SIG-M5 treated with dmso at 0.1 percent for 504 hours (cell line): Measurements from ENCODE around the gene POU2F1.
A peak's percentile ranks its signal among the peaks of the same experiment; 100 is the strongest.

Experiments
- DNase-seq: peaks from one replicate; lab custom pipeline; 2025; ENCODE audit not compliant: unreplicated experiment; lab: John Stamatoyannopoulos, UW

Gene POU2F1

DNA sequence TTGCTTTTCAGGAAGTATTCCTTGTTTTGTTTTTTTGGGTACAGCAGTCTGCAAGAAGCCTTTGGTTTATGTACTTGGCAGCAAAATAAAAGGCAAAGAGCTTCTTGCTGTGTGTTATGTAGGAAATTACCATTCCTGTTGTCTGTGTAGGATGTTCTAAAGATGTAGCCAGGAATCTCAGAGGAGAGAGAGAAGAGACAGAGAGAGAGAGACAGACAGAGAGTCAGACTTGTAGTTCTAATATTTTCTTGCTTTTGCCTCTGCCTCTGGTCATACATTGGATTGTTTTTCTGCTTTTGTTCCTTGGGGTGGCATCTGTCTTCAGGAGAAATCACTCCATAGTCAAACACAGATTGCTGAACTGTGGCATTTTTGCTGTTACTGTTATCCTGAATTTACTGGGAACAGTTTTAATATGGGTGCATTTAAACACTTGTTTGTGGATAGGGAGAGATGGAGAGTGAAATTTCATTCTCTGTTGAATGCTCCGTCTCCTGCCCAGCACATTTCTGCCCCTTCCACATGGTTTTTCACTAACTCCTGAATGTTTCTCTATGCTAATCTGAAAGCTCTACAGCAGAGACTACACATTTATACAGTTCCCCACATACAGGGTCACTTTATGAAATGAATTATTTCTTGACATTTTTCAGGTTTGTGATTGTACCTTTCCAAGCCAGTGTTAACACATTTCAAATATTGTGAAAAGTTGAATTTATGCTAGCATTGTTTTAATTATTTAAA lies 49.8 kb downstream of the POU2F1 start:
- DNase-seq, result no peak

DNA sequence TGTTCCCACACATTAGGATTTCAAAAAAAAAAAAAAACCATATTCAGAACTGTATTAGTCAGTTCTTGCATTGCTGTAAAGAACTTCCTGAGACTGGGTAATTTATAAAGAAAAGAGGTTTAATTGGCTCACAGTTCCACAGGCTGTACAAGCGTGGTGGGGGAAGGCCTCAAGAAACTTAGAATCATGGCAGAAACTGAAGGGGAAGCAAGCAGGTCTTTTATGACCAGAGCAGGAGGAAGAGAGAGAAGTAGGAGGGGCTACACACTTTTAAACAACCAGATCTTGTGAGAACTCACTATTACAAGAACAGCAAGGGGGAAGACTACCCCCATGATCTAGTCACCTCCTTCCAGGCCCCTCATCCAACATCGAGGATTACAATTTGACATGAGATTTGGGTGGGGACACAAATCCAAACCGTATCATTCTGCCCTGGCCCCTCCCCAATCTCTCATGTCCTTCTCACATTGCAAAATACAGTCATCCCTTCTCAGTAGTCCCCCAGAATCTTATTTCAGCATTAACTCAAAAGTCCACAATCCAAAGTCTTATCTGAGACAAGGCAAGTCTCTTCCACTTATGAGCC lies 51.8 kb downstream of the POU2F1 start:
- peak; percentile 25 for DNase-seq

DNA sequence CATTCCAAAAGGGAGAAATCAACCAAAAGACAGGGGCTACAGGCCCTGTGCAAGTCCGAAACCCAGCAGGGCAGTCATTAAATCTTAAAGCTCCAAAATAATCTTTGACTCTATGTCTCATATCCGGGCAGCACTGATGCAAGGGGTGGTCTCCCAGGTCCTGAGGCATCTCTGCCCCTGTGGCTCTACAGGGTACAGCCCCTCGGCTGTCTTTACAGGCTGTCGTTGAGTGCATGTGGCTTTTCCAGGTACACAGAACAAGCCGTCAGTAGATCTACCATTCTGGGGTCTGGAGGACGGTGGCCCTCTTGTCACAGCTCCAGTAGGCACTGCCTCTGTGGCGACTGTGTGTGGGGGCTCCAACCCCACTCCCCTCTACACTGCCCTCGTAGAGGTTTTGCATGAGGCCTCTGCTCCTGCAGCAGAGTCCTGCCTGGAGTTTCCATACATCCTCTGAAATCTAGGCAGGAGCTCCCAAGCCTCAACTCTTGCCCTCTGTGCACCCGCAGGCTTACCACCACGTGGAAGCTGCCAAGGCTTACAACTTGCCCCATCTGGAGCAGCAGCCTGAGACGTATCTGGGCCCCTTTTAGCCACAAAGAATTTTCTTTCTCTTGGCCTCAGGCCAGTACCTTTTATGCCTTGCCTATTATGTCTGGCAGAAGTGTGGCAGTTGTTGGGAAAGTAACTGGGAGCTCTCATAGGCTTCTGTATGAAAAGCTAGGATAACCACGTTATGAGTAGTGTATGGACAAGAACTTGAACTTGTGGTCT lies 52.5 kb downstream of the POU2F1 start:
- DNase-seq, result peak; percentile 25

DNA sequence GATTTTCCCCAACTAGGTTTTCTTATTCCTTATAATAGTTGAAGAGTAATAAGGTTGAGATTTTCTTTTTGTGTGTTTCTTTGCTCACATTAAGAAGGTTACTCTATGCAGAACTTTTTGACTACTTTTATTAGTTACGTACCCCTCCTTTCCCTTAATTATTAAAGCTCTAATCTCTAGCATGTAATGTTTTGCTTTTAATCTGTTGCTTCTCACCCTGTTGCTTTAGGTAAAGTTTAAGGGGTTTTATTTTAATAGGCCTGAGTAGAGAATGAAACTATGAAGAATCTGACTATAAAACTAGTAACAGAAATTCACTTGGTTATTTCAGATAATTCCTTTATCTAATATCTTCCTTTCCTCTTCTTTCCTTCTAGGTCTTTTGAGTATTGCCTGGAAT lies 53.4 kb downstream of the POU2F1 start:
- DNase-seq, result no peak

DNA sequence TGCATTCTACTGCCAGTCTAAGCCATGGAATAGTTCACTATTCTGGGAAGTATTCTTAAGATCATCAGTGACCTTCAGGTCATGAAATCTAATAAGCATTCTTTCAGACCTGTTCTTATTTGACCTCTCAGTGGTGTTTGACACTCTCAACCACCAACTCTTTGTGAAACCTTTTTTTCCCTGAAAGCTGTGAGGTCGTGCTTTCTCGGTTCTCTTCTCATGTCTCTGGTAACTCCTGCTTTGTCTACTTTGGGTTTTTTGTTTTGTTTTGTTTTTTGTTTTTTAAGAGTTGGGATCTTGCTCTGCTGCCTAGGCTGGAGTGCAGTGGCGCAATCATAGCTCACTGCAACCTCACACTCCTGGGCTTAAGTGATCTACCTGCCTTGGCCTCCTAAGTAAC lies 56.3 kb downstream of the POU2F1 start:
- DNase-seq, result no peak

DNA sequence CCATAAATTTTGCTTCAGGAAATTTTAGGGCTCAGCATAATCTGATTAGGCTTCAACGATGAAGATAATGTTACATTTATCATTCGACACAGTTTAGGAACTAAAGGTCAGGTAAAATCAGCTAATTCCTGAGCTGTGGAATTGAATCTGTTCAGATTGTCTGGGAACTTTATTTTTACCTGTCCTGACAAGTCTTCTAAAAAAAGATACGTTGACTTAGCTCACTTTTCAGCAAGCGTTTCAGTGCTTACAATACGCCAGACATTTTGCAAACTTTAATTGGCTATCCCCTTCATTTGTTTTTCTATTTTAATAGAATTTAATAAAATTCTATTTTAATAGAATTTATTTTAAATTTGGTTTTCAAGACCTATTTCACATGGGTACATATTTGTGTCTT lies 57.8 kb downstream of the POU2F1 start:
- no peak for DNase-seq

DNA sequence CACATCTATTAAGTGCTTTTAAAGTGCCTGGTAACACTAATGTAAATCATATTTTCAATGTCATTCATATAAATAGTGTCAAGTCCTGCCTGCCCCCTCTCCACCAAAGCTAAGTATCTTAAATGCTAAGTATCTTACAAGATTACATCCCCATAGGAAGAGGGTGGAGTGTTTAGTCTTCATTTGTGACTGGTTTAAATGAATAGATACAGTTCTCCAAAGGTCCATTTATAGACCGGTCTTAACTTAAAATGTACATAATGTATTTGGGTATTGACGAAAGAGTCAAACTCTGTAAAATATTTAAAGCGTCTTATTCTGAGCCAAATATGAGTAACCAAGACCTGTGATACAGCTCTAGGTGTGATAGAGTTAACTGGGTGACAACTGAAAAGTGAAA lies 60.2 kb downstream of the POU2F1 start:
- DNase-seq, result no peak

DNA sequence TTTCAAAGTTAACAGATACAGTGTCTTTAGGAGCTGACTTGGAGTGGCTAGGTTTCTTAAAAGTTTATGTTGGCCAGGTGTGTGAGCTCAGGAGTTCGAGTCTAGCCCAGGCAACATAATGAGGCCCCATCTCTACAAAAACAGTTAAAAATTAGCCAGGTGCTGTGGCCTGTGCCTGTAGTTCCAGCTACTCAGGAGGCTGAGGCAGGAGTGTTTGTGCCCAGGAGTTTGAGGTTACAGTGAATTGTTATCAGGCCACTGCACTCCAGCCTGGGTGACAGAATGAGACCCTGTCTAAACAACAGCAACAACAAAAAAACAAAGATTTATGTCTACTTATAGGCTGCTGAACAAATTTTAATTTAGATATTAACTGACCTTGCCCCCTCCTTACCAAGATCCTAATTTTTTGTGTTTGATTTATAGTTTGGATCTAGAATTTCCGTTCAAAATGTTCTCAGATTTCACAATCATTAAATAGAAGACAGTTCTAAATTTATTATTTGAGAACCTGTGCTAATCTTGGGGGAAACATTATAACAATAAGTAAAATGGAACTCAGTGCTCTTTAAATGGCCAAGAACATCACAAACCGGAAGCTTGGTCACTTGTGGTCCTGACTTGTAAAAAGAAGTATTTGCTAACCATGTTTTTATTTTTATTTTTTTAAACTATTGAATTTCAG lies 67.8 kb downstream of the POU2F1 start:
- DNase-seq, result no peak

DNA sequence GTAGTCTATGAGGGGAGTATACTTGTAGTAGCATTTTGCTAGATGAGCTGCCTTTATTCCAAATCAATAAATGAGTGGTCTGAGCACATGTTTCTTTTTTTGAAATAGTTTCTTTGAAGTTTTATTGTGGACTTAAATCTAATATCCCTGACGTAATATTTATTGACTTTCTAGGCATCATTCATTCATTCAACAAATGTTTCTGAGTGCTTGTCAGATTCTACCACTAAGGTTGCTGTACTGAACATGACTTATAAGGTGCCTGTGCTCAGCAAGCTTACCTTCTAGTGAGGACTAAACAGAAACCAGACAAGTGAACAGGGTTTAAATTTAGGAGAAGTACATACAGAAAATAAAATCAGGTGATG lies 68.4 kb downstream of the POU2F1 start:
- no peak for DNase-seq

DNA sequence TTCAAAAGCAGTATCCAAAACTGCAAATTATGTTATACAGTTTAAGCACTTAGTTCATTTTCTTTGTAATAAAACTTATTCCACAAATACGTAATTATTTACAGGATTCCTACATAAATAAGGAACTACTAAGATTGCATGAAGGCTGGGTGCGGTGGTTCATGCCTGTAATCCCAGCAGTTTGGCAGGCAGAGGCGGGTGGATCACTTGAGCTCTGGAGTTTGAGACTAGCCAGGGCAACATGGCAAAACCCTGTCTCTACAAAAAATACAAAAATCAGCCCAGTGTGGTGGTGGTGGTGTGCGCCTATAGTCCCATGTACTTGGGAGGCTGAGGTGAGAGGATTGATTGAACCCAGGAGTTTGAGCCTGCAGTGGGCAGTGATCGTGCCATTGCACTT lies 69.3 kb downstream of the POU2F1 start:
- DNase-seq, result no peak

DNA sequence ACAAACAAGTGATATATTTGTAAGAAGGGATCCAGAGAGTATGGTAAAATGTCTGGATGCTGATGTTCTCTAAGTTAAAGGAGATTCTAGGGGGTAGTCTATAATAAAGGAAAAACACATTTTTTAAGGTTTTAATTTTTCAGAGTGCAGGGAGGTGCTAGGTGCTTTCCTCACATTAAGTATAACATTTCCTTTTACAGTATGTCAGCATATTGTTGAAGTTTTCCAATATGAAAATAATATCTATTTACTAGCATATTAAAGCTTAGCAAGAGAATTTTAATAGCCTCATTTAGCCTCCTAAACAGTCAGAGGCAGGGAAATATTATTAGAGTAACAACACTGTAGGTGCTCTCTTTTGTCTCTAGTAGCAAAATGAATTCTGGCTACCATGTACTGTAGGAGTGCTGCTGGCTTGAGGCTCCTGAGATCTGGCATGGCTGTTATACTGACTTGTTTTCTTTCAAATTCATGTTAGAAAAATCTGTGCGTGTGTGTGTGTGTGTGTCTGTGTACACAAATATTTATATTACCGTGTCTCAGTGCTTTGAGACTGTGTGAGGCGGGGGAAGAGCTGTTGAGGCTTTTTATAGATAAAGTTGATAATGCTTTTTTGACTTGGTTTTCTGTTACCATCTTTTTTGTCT lies 71.0 kb downstream of the POU2F1 start:
- no peak for DNase-seq

DNA sequence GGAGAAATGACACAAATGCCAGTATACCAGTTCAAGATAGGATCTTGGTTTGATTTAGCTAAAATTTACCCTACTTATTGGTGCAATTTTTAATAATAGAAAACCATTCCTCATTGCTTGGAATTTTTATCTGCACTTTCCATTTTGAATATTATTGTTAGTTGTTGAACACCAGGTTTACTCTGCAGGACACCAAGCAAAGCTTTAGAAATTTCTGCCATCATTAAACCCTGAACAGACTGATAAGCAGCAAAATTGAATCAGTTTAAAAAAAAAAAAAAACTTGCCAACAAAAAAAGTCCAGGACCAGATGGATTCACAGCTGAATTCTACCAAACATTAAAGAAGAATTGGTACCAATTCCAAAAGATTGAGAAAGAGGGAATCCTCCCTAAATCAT lies 71.5 kb downstream of the POU2F1 start:
- DNase-seq, result no peak

DNA sequence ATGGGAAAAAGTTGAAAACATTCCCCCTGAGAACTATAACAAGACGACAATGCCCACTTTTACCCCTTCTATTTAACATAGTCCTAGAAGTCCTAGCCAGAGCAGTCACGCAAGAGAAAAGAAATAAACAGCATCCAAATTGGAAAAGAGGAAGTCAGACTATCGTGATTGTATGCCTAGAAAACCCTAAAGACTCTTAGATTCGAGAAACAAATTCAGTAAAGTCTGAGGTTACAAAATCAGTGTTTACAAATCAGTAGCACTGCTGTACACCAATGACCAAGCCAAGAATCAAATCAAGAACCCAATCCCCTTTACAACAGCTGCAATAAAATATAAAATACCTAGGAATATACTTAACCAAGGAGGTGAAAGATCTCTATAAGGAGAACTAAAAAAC lies 72.4 kb downstream of the POU2F1 start:
- peak; percentile 60 for DNase-seq

DNA sequence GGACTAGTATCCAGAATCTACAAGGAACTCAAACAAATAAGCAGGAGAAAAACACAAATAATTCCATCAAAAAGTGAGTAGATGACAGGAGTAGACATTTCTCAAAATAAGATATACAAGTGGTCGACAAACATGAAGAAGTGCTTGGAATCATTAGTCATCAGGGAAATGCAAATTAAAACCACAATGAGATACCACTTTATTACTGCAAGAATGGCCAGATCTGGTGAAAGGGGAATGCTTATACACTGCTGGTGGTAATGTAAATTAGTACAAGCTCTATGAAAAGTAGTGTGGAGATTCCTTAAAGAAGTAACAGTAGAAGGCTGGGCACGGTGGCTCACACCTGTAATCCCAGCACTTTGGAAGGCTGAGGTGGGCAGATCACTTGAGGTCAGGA lies 73.8 kb downstream of the POU2F1 start:
- peak; percentile 60 for DNase-seq

DNA sequence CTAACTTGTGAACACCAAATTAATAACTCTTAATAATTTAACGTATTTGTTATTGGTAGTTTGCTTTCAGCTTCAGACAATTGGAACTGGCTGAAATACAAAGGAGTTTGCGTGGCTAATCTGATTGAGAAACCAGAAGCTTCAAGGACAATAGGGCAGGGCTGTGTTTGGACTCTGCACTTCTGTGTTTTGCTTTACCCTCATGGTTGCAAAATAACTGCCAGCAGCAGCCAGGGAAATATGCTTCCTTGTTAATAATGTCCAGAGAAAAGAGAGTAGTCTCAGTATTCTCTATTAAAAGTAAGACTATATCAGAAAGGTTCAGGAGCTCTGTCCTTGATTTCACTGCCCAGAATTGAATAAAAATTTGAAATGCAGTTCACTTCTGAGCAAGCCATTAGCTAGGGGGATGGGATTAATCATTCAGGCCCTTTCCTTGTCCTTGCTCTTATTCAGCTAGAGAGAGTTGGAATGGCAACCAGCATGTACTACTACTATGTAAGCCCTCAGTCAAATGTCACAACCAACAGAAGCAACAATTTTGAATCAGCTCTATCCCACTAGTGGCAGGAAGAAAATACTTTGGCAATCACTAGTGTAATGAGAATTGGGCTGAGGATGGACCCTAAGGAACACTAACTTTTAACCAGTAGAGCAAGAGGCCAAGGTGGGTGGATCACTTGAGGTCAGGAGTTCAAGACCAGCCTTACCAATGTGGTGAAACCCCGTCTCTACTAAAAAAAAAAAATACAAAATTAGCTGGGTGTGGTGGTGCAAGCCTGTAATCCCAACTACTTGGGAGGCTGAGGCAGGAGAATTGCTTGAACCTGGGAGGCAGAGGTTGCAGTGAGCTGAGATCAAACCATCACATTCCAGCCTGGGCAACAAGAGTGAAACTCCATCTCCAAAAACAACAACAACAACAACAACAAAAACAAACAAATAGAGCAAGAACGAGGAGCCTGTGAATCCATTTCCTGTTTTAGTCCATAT lies 76.8 kb downstream of the POU2F1 start:
- peak; percentile 87 for DNase-seq

DNA sequence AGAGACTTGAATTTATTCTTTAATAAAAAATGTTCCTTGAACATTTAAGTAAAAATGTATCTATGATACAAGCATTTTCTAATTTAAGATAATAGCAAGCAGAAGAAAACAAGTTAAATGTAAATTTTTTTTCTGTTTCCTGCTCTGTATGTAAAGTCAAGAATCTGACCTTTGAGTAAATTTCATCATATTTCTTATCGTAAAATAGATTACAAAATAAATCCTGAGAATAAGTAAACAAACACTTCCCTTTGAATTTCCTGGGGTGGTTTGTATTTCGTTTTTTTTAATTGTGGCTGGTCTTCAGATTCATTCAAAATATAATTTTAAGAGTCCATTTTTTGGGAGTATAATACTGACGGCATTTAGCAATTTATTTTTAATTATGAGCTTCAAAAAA lies 77.6 kb downstream of the POU2F1 start:
- no peak for DNase-seq

DNA sequence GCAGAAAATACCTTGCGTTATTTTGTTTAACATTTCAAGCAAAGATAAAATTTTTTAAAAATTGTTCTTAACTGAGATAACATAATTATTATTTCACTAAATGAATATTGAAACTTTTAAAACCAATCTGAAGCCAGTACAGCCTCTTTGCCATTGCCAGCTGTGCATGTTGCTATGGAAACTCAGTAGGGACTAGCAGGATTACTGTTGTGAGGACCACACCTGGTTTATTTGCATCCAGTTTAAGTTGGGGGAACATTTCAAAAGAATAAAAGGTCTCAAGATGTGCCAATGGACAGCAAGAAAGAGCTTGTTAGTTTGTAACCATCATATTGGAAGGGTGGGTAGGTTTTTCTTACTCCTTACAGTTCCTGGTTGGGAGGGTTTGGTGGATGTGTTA lies 80.7 kb downstream of the POU2F1 start:
- no peak for DNase-seq

DNA sequence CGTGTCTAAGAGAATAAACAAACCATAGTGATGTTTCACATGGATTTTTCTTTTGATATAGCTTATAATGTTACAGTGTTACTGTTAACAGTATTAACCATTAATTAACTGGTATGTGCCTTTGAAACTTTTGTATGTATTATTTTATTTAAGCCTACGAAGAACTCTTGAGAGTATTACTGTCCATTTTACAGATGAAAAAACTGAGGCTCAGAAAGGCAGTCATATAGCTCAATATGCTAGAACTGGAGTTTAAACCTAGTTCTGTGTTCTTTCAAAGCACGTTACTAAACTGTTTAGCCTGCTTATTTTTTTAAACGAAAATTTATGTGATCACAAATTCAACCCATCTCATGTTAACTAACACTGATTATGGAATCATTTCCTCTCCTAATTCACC lies 83.5 kb downstream of the POU2F1 start:
- DNase-seq, result no peak

DNA sequence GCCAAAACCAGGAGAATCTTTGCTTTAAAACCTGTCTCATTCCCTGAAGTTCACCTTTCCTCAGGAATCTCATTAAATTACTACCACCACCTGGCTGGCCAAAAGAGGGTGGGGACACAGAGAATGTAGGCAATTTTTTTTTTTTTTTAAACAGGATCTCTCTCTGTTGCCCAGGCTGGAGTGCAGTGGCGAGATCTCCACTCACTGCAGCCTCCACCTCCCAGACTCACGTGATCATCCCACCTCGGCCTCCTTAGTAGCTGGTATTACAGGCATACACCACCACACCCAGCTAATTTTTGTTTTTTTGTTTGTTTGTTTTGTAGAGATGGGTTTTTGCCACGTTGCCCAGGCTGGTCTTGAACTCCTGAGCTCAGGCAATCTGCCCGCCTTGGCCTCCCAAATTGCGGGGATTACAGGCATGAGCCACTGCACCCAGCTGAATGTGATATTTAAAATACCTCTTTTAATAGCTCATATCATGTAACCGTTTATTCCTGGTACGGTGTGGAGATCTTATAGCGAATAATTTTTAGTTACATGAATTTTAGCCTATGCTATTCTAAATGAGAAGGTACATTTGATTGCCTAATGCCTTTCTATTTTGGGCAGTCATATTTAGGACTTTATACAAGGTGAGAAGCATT lies 84.5 kb downstream of the POU2F1 start:
- no peak for DNase-seq
